CD4-positive, alpha-beta memory T cell (primary cell): Measurements from ENCODE around the gene MORF4L2. TPM values are rescaled to one million over a fixed set of nuclear protein-coding genes. Genes with fewer than 3 reads are reported as not detected.
A peak's percentile ranks its signal among the peaks of the same experiment; 100 is the strongest.

ENCODE experiments used
- CTCF ChIA-PET: fragments of 350-600 bp; sonication (Branson Sonifier 250); formaldehyde crosslinking; loops from one replicate; lab custom pipeline; 2021; ENCODE audit warnings: inconsistent platforms; ENCODE audit not compliant: partially characterized antibody; lab: Charles Lee
- POLR2A ChIA-PET: fragments of 350-600 bp; sonication (Branson Sonifier 250); formaldehyde crosslinking; loops from one replicate; lab custom pipeline; 2021; ENCODE audit not compliant: partially characterized antibody; lab: Charles Lee
- DNase-seq, 5 donors: peaks; one replicate each; pipeline versions ENCODE4 v3.0.0 to v3.0.0-alpha.2; 2020 to 2022; ENCODE audit warnings: mixed read lengths in 1 of 5
- H3K27ac ChIP-seq: one replicate; pipeline ENCODE4 v1.7.0; 2013; ENCODE audit warnings: low read depth, low read length
- H3K27me3 ChIP-seq: 2 replicates; pipeline ENCODE4 v1.7.0; 2013; ENCODE audit warnings: mild to moderate bottlenecking, low read length, moderate library complexity; ENCODE audit not compliant: insufficient read depth
- H3K36me3 ChIP-seq: 2 replicates; pipeline ENCODE4 v1.7.0; 2013; ENCODE audit warnings: mild to moderate bottlenecking, low read length, moderate library complexity; ENCODE audit not compliant: insufficient read depth
- H3K4me1 ChIP-seq: 2 replicates; pipeline ENCODE4 v1.7.0; 2013; ENCODE audit warnings: mild to moderate bottlenecking, low read length, moderate library complexity; ENCODE audit not compliant: insufficient read depth
- H3K4me3 ChIP-seq, 2 donors: one replicate each; pipeline ENCODE4 v1.7.0; 2013; ENCODE audit warnings: low read length in 2 of 2, mild to moderate bottlenecking in 1 of 2
- H3K9me3 ChIP-seq, 2 donors: one replicate each; pipeline ENCODE4 v1.7.0; 2013; ENCODE audit warnings: low read length in 2 of 2, control low read depth in 1 of 2; ENCODE audit not compliant: control insufficient read depth in 1 of 2
- H3K27ac Mint-ChIP-seq, 7 donors: one replicate each; pipeline ENCODE4 v1.8.0; 2020 to 2021; ENCODE audit warnings: mixed read lengths in 7 of 7, mild to moderate bottlenecking in 6 of 7, inconsistent platforms in 3 of 7, moderate library complexity in 3 of 7
- H3K27me3 Mint-ChIP-seq, 2 donors: one replicate each; pipeline ENCODE4 v1.8.0; 2020 to 2021; ENCODE audit warnings: mixed read lengths in 2 of 2
- H3K36me3 Mint-ChIP-seq, 2 donors: one replicate each; pipeline ENCODE4 v1.8.0; 2020 to 2021; ENCODE audit warnings: mixed read lengths in 2 of 2, inconsistent platforms in 1 of 2, mild to moderate bottlenecking in 1 of 2
- H3K4me1 Mint-ChIP-seq, 4 donors: one replicate each; pipeline ENCODE4 v1.8.0; 2020 to 2021; ENCODE audit warnings: mixed read lengths in 4 of 4, mild to moderate bottlenecking in 1 of 4
- H3K4me3 Mint-ChIP-seq, 8 donors: one replicate each; pipeline ENCODE4 v1.8.0; 2020 to 2021; ENCODE audit warnings: mixed read lengths in 8 of 8, mild to moderate bottlenecking in 7 of 8, moderate library complexity in 6 of 8, inconsistent platforms in 3 of 8
- H3K9me3 Mint-ChIP-seq, 8 donors: one replicate each; pipeline ENCODE4 v1.8.0; 2020 to 2021; ENCODE audit warnings: mixed read lengths in 8 of 8, mild to moderate bottlenecking in 5 of 8, inconsistent platforms in 3 of 8, moderate library complexity in 1 of 8
- intact Hi-C: fragments of 100-400 bp; cut with micrococcal nuclease; formaldehyde crosslinking; loops from one replicate; pipeline ENCODE4 v1.15.1; 2023
- polyA plus RNA-seq, 2 donors: library from polyadenylated mRNA; unstranded; fragments of 300-500 nt; fragmentation: Illumina TruSeq; gene quantifications; one replicate each; pipeline ENCODE4 v1.2.3, GENCODE V29; 2021
- total RNA-seq, 2 experiments: library from RNA; stranded (reverse); gene quantifications; one replicate each; pipeline ENCODE4 v1.2.3, GENCODE V29; 2021

Gene MORF4L2
- total RNA-seq (100 to 1,000 TPM; 105 to 110 TPM), polyA plus RNA-seq (10 to 100 TPM; 78.7 to 79.9 TPM)

- H3K27ac ChIP-seq, result peak within 1 kb of the TSS; percentile 85
- peak within 1 kb of the TSS; percentile 91 to 94 for H3K4me3 ChIP-seq
- H3K27me3 Mint-ChIP-seq, result no peaks in the 10 kb centered on the region
- H3K27ac Mint-ChIP-seq, result peak within 1 kb of the TSS; percentile 5 to 90 (median 84)
- H3K36me3 ChIP-seq, result peaks cover 10% of the 10 kb centered on the region
- ChIA-PET CTCF (interaction anchor here (0.7 to 1.0 kb wide), 2 partner anchors 20 to 137 kb away, joined by 5 read pairs; no protein-coding TSS in a partner anchor), POLR2A (interaction anchor here (0.6 to 3.1 kb wide), 10 partner anchors 57 to 1754 kb away, joined by 3 to 15 read pairs (median 4); partner anchors contain the start of genes SLC25A53, TCEAL1, TCEAL3 and ZCCHC18)
- peaks cover 8 to 23% of the 10 kb centered on the region in 2 donors for H3K36me3 Mint-ChIP-seq
- no peaks in the 10 kb centered on the region for H3K9me3 ChIP-seq
- peak; percentile 84 to 98 (median 94) for DNase-seq
- no peaks in the 10 kb centered on the region for H3K9me3 Mint-ChIP-seq
- H3K4me3 Mint-ChIP-seq, result peak within 1 kb of the TSS in 7 of 8 donors; percentile 74 to 83 (median 79)
- H3K4me1 ChIP-seq, result peaks cover 21% of the 10 kb centered on the region
- intact Hi-C loops, result loop anchor here (1.0 to 10.0 kb wide), 8 partner anchors 58 to 1752 kb away; partner anchors contain the start of genes BEX4, BEX5, FAM199X and TCEAL1
- peaks cover 0 to 15% (median 3%) of the 10 kb centered on the region in 4 donors for H3K4me1 Mint-ChIP-seq
- no peaks in the 10 kb centered on the region for H3K27me3 ChIP-seq
Observed at GRCh38 chrX:103686199-103687072, at the start of gene MORF4L2. TSS of gene MORF4L2 (minus strand) at chrX:103686699. CDS start at chrX:103677027, 9,672 bp downstream.

GRCh38 chrX:103734125-103734760 is 47.7 kb upstream of the MORF4L2 start:
- Histone ChIP-seq H3K36me3 (no peaks in the 10 kb centered on the region), H3K9me3 (no peaks in the 10 kb centered on the region), H3K4me3 (no peak overlapping the region), H3K27me3 (no peaks in the 10 kb centered on the region), H3K27ac (no peak overlapping the region), H3K4me1 (no peaks in the 10 kb centered on the region)
- H3K4me3 Mint-ChIP-seq, result no peak overlapping the region
- no peak overlapping the region for H3K27ac Mint-ChIP-seq
- no peaks in the 10 kb centered on the region for H3K4me1 Mint-ChIP-seq
- ChIA-PET POLR2A (no interaction called here), CTCF (no interaction called here)
- intact Hi-C loops, result no loop called here
- no peaks in the 10 kb centered on the region for H3K9me3 Mint-ChIP-seq
- DNase-seq, result no peak
- H3K27me3 Mint-ChIP-seq, result peaks cover 2 to 4% of the 10 kb centered on the region in 2 donors
- H3K36me3 Mint-ChIP-seq, result no peaks in the 10 kb centered on the region

GRCh38 chrX:103733017-103733416 is 46.5 kb upstream of the MORF4L2 start:
- no peaks in the 10 kb centered on the region for H3K9me3 ChIP-seq

GRCh38 chrX:103730796-103731493 is 44.4 kb upstream of the MORF4L2 start:
- DNase-seq, result no peak
- H3K4me1 ChIP-seq, result no peaks in the 10 kb centered on the region
- no peaks in the 10 kb centered on the region for H3K36me3 ChIP-seq
- H3K27me3 ChIP-seq, result no peaks in the 10 kb centered on the region
- ChIA-PET CTCF (interaction anchor here (1.2 kb wide), 1 partner anchor 18 kb away, joined by 3 read pairs; no protein-coding TSS in a partner anchor), POLR2A (no interaction called here)
- no peaks in the 10 kb centered on the region for H3K9me3 ChIP-seq
- Mint-ChIP-seq H3K36me3 (no peaks in the 10 kb centered on the region), H3K9me3 (no peaks in the 10 kb centered on the region), H3K27me3 (peaks cover 2 to 4% of the 10 kb centered on the region in 2 donors), H3K27ac (no peak overlapping the region), H3K4me1 (no peaks in the 10 kb centered on the region), H3K4me3 (no peak overlapping the region)
- no peak overlapping the region for H3K27ac ChIP-seq
- no peak overlapping the region for H3K4me3 ChIP-seq
- intact Hi-C loops, result no loop called here

More at GRCh38 chrX:103733017-103733416, 46.5 kb upstream of the MORF4L2 start:
- Histone ChIP-seq H3K27me3 (no peaks in the 10 kb centered on the region), H3K4me1 (no peaks in the 10 kb centered on the region), H3K36me3 (no peaks in the 10 kb centered on the region), H3K4me3 (no peak overlapping the region), H3K27ac (no peak overlapping the region)
- Mint-ChIP-seq H3K27me3 (peaks cover 2 to 4% of the 10 kb centered on the region in 2 donors), H3K27ac (no peak overlapping the region), H3K4me1 (no peaks in the 10 kb centered on the region), H3K9me3 (no peaks in the 10 kb centered on the region), H3K36me3 (no peaks in the 10 kb centered on the region), H3K4me3 (no peak overlapping the region)
- CTCF ChIA-PET, result no interaction called here
- no peak for DNase-seq
- intact Hi-C loops, result no loop called here
- POLR2A ChIA-PET, result no interaction called here

- H3K27ac ChIP-seq, result no peak overlapping the region
- Mint-ChIP-seq H3K27me3 (peaks cover 2 to 4% of the 10 kb centered on the region in 2 donors), H3K27ac (no peak overlapping the region), H3K4me1 (no peaks in the 10 kb centered on the region), H3K4me3 (no peak overlapping the region), H3K9me3 (no peaks in the 10 kb centered on the region), H3K36me3 (no peaks in the 10 kb centered on the region)
- no peaks in the 10 kb centered on the region for H3K9me3 ChIP-seq
- H3K27me3 ChIP-seq, result no peaks in the 10 kb centered on the region
- ChIA-PET CTCF (interaction anchor here (1.2 kb wide), 1 partner anchor 18 kb away, joined by 3 read pairs; no protein-coding TSS in a partner anchor), POLR2A (no interaction called here)
- no peak for DNase-seq
- H3K4me3 ChIP-seq, result no peak overlapping the region
- intact Hi-C loops, result no loop called here
- no peaks in the 10 kb centered on the region for H3K4me1 ChIP-seq
- no peaks in the 10 kb centered on the region for H3K36me3 ChIP-seq
Observed at GRCh38 chrX:103730147-103730795, 43.8 kb upstream of the MORF4L2 start.

GRCh38 chrX:103729015-103729414 is 42.5 kb upstream of the MORF4L2 start:
- POLR2A ChIA-PET, result no interaction called here

More at GRCh38 chrX:103729015-103729414, 42.5 kb upstream of the MORF4L2 start:
- Histone ChIP-seq H3K9me3 (no peaks in the 10 kb centered on the region), H3K27me3 (no peaks in the 10 kb centered on the region), H3K36me3 (no peaks in the 10 kb centered on the region), H3K4me1 (no peaks in the 10 kb centered on the region), H3K4me3 (no peak overlapping the region), H3K27ac (no peak overlapping the region)
- Mint-ChIP-seq H3K4me3 (no peak overlapping the region), H3K9me3 (no peaks in the 10 kb centered on the region), H3K27me3 (peaks cover 2 to 4% of the 10 kb centered on the region in 2 donors), H3K36me3 (no peaks in the 10 kb centered on the region), H3K27ac (no peak overlapping the region), H3K4me1 (no peaks in the 10 kb centered on the region)
- CTCF ChIA-PET, result interaction anchor here (1.0 kb wide), 1 partner anchor 17 kb away, joined by 3 read pairs; no protein-coding TSS in a partner anchor
- no peak for DNase-seq
- intact Hi-C loops, result no loop called here
